Measurements from ENCODE around the gene UBE2S.

DNA sequence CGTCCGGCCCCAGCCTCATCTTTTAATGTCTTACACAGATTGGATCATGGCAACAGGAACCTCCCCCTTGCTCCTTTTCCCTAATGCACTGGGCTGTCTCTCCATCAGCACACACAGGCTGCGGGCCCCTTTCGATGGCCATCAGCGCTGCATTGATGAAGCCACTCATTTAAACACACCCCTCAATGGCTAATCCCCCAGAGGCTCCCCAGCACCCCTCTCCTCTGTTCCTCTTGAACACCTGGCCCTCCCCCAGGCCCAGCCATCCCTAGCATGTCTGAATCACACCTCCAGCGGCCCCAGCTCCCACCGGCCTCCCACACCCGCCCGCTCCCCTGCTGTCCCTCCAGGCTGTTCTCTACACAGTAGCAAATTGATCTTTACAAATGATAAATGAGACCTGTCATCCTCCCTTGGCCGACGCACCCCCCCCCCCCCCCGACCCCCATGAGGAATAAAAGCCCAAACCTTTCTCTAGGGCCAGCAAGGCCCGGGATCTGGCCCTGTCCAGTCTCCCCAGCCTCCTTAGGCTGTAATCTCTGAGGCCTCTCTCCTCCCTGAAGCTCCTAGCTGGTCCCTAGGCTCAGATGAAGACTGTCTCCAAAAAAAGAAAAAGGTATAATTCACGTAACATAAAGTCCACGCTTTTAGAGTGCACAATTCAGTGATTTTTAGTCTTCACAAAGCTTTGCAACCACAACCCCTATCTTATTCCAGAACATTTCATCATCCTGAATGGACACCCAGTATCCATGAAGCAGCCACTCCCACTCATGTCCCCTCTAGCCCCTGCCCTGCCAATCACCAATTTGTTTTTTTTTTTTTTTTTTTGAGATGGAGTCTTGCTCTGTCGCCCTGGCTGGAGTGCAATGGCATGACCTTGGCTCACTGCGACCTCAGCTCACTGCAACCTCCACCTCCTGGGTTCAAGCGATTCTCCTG lies 14.5 kb downstream of the UBE2S start:
- TF ChIP-seq POLR2AphosphoS5 (IDR thresholded peaks at IDR 0.05) (no peak), POLR2A (IDR thresholded peaks at IDR 0.05) (no peak)
- TF ChIP-seq, protein P1, sequence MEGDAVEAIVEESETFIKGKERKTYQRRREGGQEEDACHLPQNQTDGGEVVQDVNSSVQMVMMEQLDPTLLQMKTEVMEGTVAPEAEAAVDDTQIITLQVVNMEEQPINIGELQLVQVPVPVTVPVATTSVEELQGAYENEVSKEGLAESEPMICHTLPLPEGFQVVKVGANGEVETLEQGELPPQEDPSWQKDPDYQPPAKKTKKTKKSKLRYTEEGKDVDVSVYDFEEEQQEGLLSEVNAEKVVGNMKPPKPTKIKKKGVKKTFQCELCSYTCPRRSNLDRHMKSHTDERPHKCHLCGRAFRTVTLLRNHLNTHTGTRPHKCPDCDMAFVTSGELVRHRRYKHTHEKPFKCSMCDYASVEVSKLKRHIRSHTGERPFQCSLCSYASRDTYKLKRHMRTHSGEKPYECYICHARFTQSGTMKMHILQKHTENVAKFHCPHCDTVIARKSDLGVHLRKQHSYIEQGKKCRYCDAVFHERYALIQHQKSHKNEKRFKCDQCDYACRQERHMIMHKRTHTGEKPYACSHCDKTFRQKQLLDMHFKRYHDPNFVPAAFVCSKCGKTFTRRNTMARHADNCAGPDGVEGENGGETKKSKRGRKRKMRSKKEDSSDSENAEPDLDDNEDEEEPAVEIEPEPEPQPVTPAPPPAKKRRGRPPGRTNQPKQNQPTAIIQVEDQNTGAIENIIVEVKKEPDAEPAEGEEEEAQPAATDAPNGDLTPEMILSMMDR (IDR thresholded peaks at IDR 0.05) = no peak
